ENCODE results near the gene LAPTM4A.
"Not testable (repeated sequence)": the region's sequence is repeated elsewhere in the genome, so short reads cannot be mapped to it uniquely, and the experiment has no call there.

Gene LAPTM4A

GRCh38 chr2:20050104-20050645 is 1.3 kb downstream of the LAPTM4A start:
- DNase-seq, result peak; percentile 74

DNA sequence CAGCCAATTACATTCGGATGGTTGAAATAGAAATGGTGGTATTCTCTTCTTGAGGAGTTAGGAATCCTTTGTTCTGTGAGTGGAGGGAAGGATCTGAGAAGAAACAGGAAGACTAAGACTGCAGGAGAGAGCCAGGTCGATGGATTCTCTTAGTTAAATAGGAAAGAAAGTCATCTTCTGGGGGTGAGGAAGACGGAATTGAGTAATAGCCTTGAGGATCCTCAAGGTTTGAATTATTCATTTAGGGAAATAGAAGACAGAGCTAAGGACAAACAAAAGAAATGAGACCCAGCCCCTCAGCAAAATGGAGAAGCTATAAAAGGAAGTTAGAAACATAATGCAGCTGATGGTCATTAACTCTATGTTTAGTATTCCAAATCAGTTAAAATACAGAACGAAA is 1.8 kb downstream of the LAPTM4A start:
- peak; percentile 38 for DNase-seq

DNA sequence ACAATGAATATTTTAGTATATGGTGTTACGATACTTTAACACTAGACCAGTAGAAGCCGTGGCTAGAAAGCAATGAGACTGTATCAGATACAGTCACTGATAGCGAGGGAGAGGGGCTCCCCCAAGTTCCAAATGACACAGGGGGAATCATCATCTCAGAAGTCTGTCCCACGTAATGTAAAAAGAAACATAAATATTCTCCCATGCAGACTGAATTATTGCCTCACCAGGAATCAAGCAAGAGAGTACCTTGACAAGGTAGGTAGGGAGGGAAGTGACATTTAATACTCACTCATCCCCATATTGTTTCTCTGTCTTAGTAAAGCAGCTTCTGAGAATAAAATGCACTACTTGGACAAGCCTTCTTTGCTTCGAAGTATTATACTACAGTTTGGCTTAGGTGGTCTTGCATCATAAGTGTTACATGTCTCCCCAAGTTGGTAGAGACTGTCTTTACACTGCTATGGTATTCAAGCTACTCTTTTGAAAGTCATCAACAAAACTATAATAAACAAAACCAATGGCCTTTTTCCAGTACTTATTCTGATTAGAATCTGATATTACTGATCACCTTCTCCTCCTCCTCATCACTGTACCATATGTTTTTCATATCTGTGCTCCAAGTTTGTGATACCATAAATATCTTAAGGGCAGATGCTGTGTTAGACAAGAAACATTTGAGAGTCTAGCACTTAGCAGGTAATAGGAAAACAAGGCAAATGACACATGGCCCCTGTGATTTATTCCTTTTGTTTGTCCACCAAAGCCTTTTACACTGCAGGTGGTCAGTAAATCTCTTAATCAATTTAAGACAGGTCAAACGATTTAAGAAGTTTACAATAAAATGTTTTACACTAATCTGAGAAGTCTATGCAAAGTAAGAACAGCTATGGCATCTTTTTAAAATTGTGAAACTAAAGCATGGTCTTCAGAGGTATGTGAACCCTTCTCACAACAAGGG is 2.7 kb downstream of the LAPTM4A start:
- peak; percentile 47 for DNase-seq

DNA sequence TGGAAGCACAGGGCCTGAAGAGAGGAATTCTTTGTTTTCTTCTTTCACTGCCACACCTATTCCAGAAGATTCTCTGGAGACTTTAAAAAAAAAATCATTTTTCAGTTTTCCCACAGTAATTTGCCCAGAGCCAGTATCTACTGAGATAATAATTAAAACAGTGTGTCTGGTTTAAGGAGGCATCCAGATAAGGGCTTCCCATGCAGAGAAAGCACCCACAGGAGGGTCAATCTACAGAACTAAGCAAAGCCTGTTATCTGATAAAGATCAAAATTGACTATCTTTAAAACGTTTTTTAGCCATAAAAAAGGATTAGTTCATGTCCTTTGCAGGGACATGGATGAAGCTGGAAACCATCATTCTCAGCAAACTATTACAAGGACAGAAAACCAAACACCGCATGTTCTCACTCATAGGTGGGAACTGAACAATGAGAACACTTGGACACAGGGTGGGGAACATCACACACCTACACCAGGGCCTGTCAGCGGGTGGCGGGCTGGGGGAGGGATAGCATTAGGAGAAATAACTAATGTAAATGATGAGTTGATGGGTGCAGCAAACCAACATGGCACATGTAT is 5.6 kb downstream of the LAPTM4A start:
- DNase-seq, result not testable (repeated sequence)

GRCh38 chr2:20044778-20045177 is 6.7 kb downstream of the LAPTM4A start:
- no peak for DNase-seq

DNA sequence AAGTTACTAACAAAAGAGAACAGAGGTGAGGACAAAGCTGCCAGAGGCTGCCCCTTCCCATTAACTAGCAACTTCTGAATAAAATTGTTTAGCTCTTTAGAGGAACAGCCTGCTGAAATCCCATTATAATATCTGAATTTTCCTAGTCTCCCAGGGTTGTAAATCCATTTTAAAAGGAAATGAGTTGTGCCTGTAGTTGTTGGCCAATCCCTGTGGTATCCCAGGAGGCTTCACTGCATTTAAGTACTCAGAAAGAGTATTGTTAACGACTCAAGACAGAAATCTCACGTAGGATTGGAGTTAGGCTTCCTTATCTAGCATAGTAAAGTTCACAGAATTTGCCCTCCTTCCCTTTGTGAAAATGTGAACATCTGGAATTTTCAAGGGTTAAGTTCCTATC is 8.9 kb downstream of the LAPTM4A start:
- no peak for DNase-seq

GRCh38 chr2:20040489-20041172 is 10.8 kb downstream of the LAPTM4A start:
- DNase-seq, result no peak

GRCh38 chr2:20037660-20038059 is 13.8 kb downstream of the LAPTM4A start:
- DNase-seq, result no peak

GRCh38 chr2:20035955-20036666 is 15.3 kb downstream of the LAPTM4A start:
- DNase-seq, result no peak

- no peak for DNase-seq
These were observed 16.6 kb downstream of the LAPTM4A start for GRCh38 chr2:20034821-20035220.

DNA sequence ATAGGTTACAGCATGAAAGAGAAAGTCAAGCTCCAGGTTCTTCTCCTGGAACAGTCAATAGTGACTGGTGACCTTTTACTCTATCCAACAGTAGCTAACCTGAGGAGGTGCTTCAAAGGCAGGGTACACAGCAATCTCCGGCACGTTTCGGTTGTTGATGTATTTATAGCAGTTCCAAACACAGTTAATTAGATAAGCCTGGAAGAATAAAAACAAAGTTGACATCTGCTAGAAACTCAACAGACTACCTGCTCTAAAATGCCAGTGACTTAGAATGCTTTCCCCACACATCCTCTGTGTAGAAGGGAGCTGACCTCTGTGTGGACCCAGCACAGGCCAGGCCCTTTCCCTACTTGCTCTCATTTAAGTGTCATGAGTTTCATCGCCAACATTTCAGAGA is 17.2 kb downstream of the LAPTM4A start:
- no peak for DNase-seq

GRCh38 chr2:20033322-20033721 is 18.1 kb downstream of the LAPTM4A start:
- no peak for DNase-seq

- DNase-seq, result no peak
These were observed 21.2 kb downstream of the LAPTM4A start for GRCh38 chr2:20030224-20030623.

GRCh38 chr2:20027705-20028434 is 23.6 kb downstream of the LAPTM4A start:
- no peak for DNase-seq

GRCh38 chr2:20027260-20027677 is 24.2 kb downstream of the LAPTM4A start:
- no peak for DNase-seq

- DNase-seq, result no peak
These were observed 26.2 kb downstream of the LAPTM4A start for GRCh38 chr2:20025065-20025786.

DNA sequence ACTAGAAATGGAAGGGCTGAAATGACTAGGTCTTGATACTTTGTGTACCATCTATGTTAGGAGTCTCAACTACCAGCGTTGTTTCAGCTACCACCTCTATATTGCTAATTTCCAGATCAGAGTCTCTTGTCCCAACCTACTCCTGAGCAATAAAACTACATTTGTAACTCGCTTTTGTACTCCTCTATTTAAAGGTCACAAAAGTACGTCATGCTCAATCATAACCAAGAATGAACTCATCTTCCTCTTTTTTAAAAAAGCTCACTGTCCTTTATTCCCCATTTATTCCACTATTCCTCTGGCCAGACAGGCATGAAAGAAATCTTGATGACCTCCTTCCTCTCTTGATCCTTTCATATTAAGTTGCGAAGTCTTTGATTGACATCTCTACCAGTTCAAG is 27.7 kb downstream of the LAPTM4A start:
- DNase-seq, result no peak

DNA sequence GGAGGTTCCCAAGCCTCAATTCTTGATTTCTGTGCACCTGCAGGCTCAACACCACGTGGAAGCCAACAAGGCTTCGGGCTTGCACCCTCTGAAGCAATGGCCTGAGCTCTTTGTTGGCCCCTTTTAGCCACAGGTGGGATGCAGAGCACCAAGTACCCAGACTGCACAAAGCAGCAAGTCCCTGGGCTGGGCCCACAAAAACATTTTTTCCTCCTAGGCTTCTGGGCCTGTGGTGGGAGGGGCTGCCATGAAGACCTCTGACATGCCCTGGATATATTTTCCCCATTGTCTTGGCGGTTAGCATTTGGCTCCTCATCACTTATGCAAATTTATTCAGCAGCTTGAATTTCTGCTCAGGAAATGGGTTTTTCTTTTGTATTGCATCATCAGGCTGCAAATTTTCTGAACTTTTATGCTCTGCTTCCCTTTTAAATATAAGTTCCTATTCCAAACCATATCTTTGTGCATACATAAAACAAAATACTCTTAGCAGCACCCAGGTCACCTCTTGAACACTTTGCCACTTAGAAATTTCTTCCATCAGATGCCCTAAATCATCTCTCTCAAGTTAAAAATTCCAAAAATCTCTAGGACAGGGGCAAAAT is 29.9 kb downstream of the LAPTM4A start:
- no peak for DNase-seq

DNA sequence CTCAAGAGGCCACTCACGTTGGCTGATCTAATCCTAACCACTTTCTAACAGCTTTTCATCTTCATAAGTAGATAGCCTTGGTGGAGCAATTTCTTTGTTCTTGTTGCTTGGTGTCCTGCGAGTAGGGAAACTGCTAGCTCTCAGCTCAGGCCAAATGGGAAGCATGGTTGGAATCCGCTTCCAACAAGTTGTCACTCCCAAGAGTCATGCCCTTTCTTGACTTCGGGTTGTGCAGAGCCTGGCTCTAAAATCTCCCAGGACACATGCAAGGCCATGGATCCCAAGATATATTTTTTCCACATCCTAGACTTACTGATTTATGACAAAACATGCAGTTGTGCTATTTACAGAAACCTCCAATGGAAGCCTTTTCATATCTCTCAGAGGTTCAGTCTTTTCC is 31.7 kb downstream of the LAPTM4A start:
- DNase-seq, result no peak

- DNase-seq, result no peak
These were observed 32.8 kb downstream of the LAPTM4A start for GRCh38 chr2:20018601-20019152.

- no peak for DNase-seq
These were observed 35.1 kb downstream of the LAPTM4A start for GRCh38 chr2:20016346-20016745.

Measured in NCI-H82 (cell line).